GM23338 (cell line): ENCODE data around the gene PLA2G1B. TPM values are rescaled to one million over a fixed set of nuclear protein-coding genes. Genes with fewer than 3 reads are reported as not detected.

Source experiments
- ATAC-seq: fragments of 200-7000 bp; cut with Tn5 transposase; 3 replicates; pipeline ENCODE4 v1.9.1; 2020
- DNase-seq: peaks from one replicate; pipeline ENCODE4 v3.0.0-alpha.2; 2015; ENCODE audit warnings: low spot score
- H2AFZ ChIP-seq: fragments of 200-600 bp; sonication (generic); 2 replicates; pipeline ENCODE4 v1.8.0; 2016; ENCODE audit warnings: antibody characterized with exemption, mild to moderate bottlenecking, moderate library complexity
- H3F3A ChIP-seq: fragments of 200-600 bp; sonication (generic); replicated peaks from 2 replicates; pipeline ENCODE4 v1.8.0; 2017; ENCODE audit warnings: antibody characterized with exemption, mixed run types, low read depth
- H3K27ac ChIP-seq: fragments of 200-600 bp; sonication (generic); 2 replicates; pipeline ENCODE4 v1.6.1; 2016; ENCODE audit warnings: low read depth
- H3K27me3 ChIP-seq: fragments of 200-600 bp; sonication (generic); 2 replicates; pipeline ENCODE4 v1.8.0; 2016; ENCODE audit warnings: mild to moderate bottlenecking, mixed run types, moderate library complexity; ENCODE audit not compliant: insufficient read depth
- H3K36me3 ChIP-seq: fragments of 200-600 bp; sonication (generic); 2 replicates; pipeline ENCODE4 v1.8.0; 2016; ENCODE audit warnings: mild to moderate bottlenecking; ENCODE audit not compliant: insufficient read depth
- H3K4me1 ChIP-seq: fragments of 200-600 bp; sonication (generic); 2 replicates; pipeline ENCODE4 v1.8.0; 2016; ENCODE audit warnings: mild to moderate bottlenecking, moderate library complexity; ENCODE audit not compliant: insufficient read depth
- H3K4me2 ChIP-seq: fragments of 200-600 bp; sonication (generic); 2 replicates; pipeline ENCODE4 v1.7.1; 2017; ENCODE audit warnings: mixed run types
- H3K4me3 ChIP-seq: fragments of 200-600 bp; sonication (generic); 2 replicates; pipeline ENCODE4 v1.6.1; 2016; ENCODE audit warnings: mixed run types
- H3K79me2 ChIP-seq: fragments of 200-600 bp; sonication (generic); replicated peaks from 2 replicates; pipeline ENCODE4 v1.8.0; 2017; ENCODE audit warnings: mild to moderate bottlenecking; ENCODE audit not compliant: insufficient read depth
- H3K9me2 ChIP-seq: fragments of 200-600 bp; sonication (generic); 2 replicates; pipeline ENCODE4 v1.8.0; 2017; ENCODE audit not compliant: insufficient read depth
- H4K20me1 ChIP-seq: fragments of 200-600 bp; sonication (generic); replicated peaks from 2 replicates; pipeline ENCODE4 v1.8.0; 2017; ENCODE audit warnings: mild to moderate bottlenecking; ENCODE audit not compliant: insufficient read depth
- H3K27ac Mint-ChIP-seq: 2 replicates; pipeline ENCODE4 v1.8.0; 2020; ENCODE audit warnings: inconsistent platforms, mild to moderate bottlenecking, moderate library complexity, mixed read lengths
- H3K27me3 Mint-ChIP-seq: 3 replicates; pipeline ENCODE4 v1.8.0; 2022; ENCODE audit warnings: low read depth, mild to moderate bottlenecking, moderate library complexity, mixed read lengths, inconsistent platforms; ENCODE audit not compliant: insufficient read depth, poor library complexity
- H3K36me3 Mint-ChIP-seq: 3 replicates; pipeline ENCODE4 v1.8.0; 2021; ENCODE audit warnings: low read depth, mild to moderate bottlenecking, inconsistent platforms, moderate library complexity, mixed read lengths
- H3K4me1 Mint-ChIP-seq: 3 replicates; pipeline ENCODE4 v1.8.0; 2020; ENCODE audit warnings: mild to moderate bottlenecking, inconsistent platforms, mixed read lengths
- H3K4me3 Mint-ChIP-seq: 3 replicates; pipeline ENCODE4 v1.8.0; 2021; ENCODE audit warnings: moderate library complexity, mild to moderate bottlenecking, inconsistent platforms, mixed read lengths
- H3K9me3 Mint-ChIP-seq: 3 replicates; pipeline ENCODE4 v1.8.0; 2020; ENCODE audit warnings: moderate library complexity, mild to moderate bottlenecking, inconsistent platforms, mixed read lengths
- CREB1 ChIP-seq: fragments of 250-450 bp; sonication (Bioruptor Pico); IDR thresholded peaks from 2 replicates; pipeline ENCODE4 v1.5.0; 2020; ENCODE audit warnings: low read depth, mild to moderate bottlenecking, moderate library complexity
- CTCF ChIP-seq, 2 experiments: fragments of 200-600 bp in 1 of 2; sonication (generic) in 1 of 2; conservative IDR thresholded peaks; 2 replicates each; pipeline versions ENCODE4 v1.5.1 to v1.6.1; 2016 to 2017; ENCODE audit warnings: antibody characterized with exemption in 2 of 2, low read depth in 2 of 2, mild to moderate bottlenecking in 2 of 2, moderate library complexity in 1 of 2
- ETS1 ChIP-seq: IDR thresholded peaks from 2 replicates; pipeline ENCODE4 v1.6.1; 2016; ENCODE audit warnings: antibody characterized with exemption
- EZH2 ChIP-seq: fragments of 200-600 bp; sonication (generic); IDR thresholded peaks from one replicate; pipeline ENCODE4 v1.8.0; 2017; ENCODE audit warnings: antibody characterized with exemption, mild to moderate bottlenecking, low read depth; ENCODE audit not compliant: unreplicated experiment
- EZH2phosphoT487 ChIP-seq: fragments of 200-600 bp; sonication (generic); IDR thresholded peaks from one replicate; pipeline ENCODE4 v1.8.1; 2018; ENCODE audit warnings: antibody characterized with exemption; ENCODE audit not compliant: unreplicated experiment
- JUNB ChIP-seq: IDR thresholded peaks from one replicate; pipeline ENCODE4 v1.6.1; 2016; ENCODE audit warnings: antibody characterized with exemption; ENCODE audit not compliant: unreplicated experiment
- NANOG ChIP-seq: IDR thresholded peaks from 2 replicates; pipeline ENCODE4 v1.6.1; 2016; ENCODE audit warnings: antibody characterized with exemption, borderline replicate concordance
- POLR2AphosphoS5 ChIP-seq: IDR thresholded peaks from 2 replicates; pipeline ENCODE4 v1.6.1; 2016; ENCODE audit warnings: antibody characterized with exemption, low read depth
- REST ChIP-seq: IDR thresholded peaks from one replicate; pipeline ENCODE4 v1.6.1; 2018; ENCODE audit warnings: antibody characterized with exemption; ENCODE audit not compliant: unreplicated experiment
- STAT1 ChIP-seq: IDR thresholded peaks from one replicate; pipeline ENCODE4 v1.6.1; 2016; ENCODE audit warnings: antibody characterized with exemption; ENCODE audit not compliant: unreplicated experiment
- ZNF114 ChIP-seq: fragments of 250-450 bp; sonication (Bioruptor Pico); IDR thresholded peaks from 2 replicates; pipeline ENCODE4 v1.5.0; 2020; ENCODE audit warnings: mild to moderate bottlenecking, moderate library complexity
- ZNF331 ChIP-seq: fragments of 250-450 bp; sonication (Bioruptor Pico); IDR thresholded peaks from 2 replicates; pipeline ENCODE4 v1.5.0; 2020; ENCODE audit warnings: low read depth, mild to moderate bottlenecking, moderate library complexity
- polyA plus RNA-seq: library from polyadenylated mRNA; unstranded; fragments of >200 nt; fragmentation: Nextera tagmentation; extraction: Ambion mirVana; gene quantifications from 2 replicates; pipeline ENCODE4 v1.2.1, GENCODE V29; 2016
- total RNA-seq: library from RNA; depleted of rRNA; stranded (reverse); fragments of >200 nt; shearing (Covaris generic); gene quantifications from 2 replicates; pipeline ENCODE4 v1.2.3, GENCODE V29; 2014

Gene PLA2G1B
- total and polyA plus RNA-seq, 2 experiments from 2014 or later = not detected

- TF ChIP-seq CTCF (conservative IDR thresholded peaks at IDR 0.05; ENCODE audit: low read depth in 2 of 2) (no peak), REST (no peak), EZH2phosphoT487 (no peak), EZH2 (no peak)
Measured at GRCh38 chr12:120278137-120279069, 49.2 kb downstream of the PLA2G1B start (continued).

GRCh38 chr12:120276734-120277133 is 50.8 kb downstream of the PLA2G1B start:
- H3K4me1 Mint-ChIP-seq = no peaks in the 10 kb centered on the region
- no peak for ATAC-seq

More at GRCh38 chr12:120276734-120277133, 50.8 kb downstream of the PLA2G1B start:
- H3K9me3 Mint-ChIP-seq = peaks cover 26% of the 10 kb centered on the region
- no peak overlapping the region for H3K4me3 ChIP-seq
- H3K4me1 ChIP-seq = no peaks in the 10 kb centered on the region
- H3K9me2 ChIP-seq = no peaks in the 10 kb centered on the region
- H3K36me3 Mint-ChIP-seq = peaks cover 9% of the 10 kb centered on the region
- no peaks in the 10 kb centered on the region for H3K36me3 ChIP-seq
- no peak for DNase-seq
- H2AFZ ChIP-seq = no peak overlapping the region
- no peaks in the 10 kb centered on the region for H4K20me1 ChIP-seq
- no peak overlapping the region for H3K4me3 Mint-ChIP-seq
- no peaks in the 10 kb centered on the region for H3F3A ChIP-seq
- no peak for TF ChIP-seq EZH2
- TF ChIP-seq EZH2phosphoT487 = no peak
- no peak for TF ChIP-seq CREB1
- TF ChIP-seq ETS1 = no peak
- TF ChIP-seq JUNB = no peak
- no peak for TF ChIP-seq STAT1
- no peak for TF ChIP-seq NANOG
- TF ChIP-seq ZNF114 (CRISPR knock-in tag) = no peak
- TF ChIP-seq REST = no peak
- no peak for TF ChIP-seq ZNF331 (CRISPR knock-in tag)
- TF ChIP-seq POLR2AphosphoS5 = no peak
- no peak overlapping the region for H3K27ac ChIP-seq
- no peaks in the 10 kb centered on the region for H3K79me2 ChIP-seq
- no peaks in the 10 kb centered on the region for H3K27me3 ChIP-seq
- peaks cover 4% of the 10 kb centered on the region for H3K27me3 Mint-ChIP-seq
- no peak overlapping the region for H3K4me2 ChIP-seq
- H3K27ac Mint-ChIP-seq = no peak overlapping the region
